Cardiac fibroblast (primary cell): ENCODE measurements around the gene CANT1.

Experiments used
- DNase-seq, 2 donors: peaks; one replicate each; pipeline versions ENCODE4 v3.0.0 to v3.0.0-alpha.2; 2010; ENCODE audit warnings: low read depth in 2 of 2
- H3K4me3 ChIP-seq, 2 donors: replicated peaks in 1 of 2; 1 replicate in 1 of 2; 2 replicates in 1 of 2; pipeline ENCODE4 v1.5.1; 2011; ENCODE audit warnings: low read depth in 2 of 2, low read length in 2 of 2, mild to moderate bottlenecking in 2 of 2, moderate library complexity in 1 of 2
- TF ChIP-seq, protein P1 (sequence below): IDR thresholded peaks from one replicate; pipeline ENCODE4 v1.5.1; 2011; ENCODE audit warnings: low read depth, mild to moderate bottlenecking, low read length, inconsistent platforms

Gene CANT1

DNA sequence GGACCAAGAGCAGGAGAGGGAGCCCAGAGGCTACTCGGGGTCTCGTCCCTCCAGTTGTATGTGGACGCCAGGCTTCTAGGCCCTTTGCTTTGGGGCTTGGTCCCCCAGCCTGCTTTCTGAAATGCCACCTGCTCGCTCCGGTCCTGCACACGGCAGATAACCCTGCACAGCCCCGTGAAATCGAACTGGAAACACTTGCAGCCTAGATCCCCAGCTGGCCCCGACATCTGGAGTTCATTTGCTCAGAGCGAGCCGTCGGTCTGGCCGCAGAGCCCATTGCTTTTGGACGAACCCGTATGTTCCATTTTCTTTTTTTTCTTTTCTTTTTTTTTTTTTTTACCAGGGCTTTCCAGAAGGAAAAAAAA, 37.3 kb upstream of the CANT1 start:
- no peak for DNase-seq
- no peak overlapping the region for H3K4me3 ChIP-seq
- TF ChIP-seq, protein P1, sequence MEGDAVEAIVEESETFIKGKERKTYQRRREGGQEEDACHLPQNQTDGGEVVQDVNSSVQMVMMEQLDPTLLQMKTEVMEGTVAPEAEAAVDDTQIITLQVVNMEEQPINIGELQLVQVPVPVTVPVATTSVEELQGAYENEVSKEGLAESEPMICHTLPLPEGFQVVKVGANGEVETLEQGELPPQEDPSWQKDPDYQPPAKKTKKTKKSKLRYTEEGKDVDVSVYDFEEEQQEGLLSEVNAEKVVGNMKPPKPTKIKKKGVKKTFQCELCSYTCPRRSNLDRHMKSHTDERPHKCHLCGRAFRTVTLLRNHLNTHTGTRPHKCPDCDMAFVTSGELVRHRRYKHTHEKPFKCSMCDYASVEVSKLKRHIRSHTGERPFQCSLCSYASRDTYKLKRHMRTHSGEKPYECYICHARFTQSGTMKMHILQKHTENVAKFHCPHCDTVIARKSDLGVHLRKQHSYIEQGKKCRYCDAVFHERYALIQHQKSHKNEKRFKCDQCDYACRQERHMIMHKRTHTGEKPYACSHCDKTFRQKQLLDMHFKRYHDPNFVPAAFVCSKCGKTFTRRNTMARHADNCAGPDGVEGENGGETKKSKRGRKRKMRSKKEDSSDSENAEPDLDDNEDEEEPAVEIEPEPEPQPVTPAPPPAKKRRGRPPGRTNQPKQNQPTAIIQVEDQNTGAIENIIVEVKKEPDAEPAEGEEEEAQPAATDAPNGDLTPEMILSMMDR, result no peak

DNA sequence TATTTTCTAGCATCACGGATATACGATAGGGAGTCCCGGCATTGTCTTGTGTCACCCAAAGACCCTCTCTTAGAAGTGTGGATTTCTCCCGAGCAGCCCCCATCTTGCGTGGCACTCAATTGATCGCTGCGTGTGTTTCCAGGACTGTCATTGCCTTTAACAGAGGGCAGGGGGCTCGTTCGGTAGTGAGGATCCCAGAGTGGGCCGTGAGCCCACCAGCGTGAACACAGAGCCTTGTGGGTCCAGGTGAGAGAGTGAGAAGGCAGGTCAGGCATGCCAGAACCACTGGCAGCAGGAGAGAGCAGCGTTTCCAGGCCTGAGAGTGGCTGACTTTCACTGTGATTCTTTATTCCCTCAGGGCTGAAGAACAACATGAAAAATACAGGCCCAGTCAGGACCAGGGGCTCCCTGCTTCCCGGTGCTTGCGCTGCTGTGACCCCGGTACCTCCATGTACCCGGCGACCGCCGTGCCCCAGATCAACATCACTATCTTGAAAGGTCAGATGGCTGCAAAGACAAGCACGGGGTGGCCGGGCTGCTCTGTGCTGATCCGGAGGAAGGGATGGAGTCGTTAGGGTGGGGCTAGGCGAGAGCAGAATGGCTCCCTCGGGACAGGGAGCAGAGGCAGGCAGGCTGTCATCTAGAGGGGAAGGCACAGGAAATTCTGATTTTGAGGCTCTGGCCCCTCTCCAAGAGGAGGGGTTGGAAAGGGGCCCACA, 36.8 kb upstream of the CANT1 start:
- H3K4me3 ChIP-seq, result no peak overlapping the region
- TF ChIP-seq, protein P1, result no peak
- DNase-seq, result no peak

DNA sequence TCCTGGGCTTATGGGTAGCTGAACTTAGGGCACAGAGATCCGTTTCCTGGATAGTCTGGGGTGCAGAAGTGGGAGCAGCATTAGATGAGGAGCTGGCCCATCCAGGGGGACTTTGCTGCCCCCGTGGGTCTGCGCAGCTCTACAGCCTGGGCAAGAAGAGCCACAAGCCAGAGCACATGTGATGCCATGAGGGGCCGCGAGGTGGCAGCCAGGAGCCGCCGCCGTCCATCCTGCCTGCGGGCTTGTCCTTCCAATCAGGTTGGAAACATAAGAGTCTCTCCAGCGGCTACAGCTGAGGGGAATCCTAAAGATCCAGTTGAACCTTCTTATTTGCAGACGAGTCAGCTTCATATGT, 36.3 kb upstream of the CANT1 start:
- no peak overlapping the region for H3K4me3 ChIP-seq
- TF ChIP-seq, protein P1, result peak; percentile 98
- peak; percentile 84 for DNase-seq

DNA sequence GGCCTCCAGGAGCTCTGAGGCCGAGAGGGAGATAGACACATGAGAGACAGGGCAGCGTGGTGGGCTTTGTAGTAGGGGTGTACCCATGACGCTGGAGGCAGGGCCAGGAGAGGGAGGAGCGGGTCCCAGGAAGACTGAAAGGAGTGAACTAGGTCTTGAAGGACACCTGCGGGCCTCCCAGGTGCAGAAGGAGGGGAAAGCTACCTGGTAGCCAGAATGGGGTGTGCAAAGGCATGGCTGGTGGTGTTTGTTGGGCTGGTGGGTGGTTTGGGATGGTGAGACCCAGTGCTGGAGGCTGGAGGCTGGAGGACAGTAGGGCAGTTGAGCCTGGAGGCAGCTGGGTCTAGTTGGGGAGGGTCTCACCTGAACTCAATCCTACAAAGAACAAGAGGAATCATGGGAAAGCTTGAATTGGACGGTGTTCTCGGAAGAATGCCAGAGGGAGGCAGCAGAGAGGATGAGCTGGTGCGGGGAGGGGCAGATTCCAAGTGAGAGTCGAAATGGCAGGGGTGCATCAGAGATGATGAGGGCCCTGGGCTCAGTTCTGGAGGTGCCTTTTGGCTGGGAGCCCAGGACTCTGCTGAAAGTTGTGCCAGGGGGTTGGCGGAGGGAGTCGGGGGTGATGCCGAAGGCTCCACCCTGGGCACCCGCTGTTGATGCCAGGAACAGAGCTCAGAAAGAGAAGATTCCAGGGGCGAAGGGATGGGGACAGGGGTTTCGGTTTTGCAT, 35.6 kb upstream of the CANT1 start:
- DNase-seq, result no peak
- TF ChIP-seq, protein P1, result no peak
- H3K4me3 ChIP-seq, result no peak overlapping the region

DNA sequence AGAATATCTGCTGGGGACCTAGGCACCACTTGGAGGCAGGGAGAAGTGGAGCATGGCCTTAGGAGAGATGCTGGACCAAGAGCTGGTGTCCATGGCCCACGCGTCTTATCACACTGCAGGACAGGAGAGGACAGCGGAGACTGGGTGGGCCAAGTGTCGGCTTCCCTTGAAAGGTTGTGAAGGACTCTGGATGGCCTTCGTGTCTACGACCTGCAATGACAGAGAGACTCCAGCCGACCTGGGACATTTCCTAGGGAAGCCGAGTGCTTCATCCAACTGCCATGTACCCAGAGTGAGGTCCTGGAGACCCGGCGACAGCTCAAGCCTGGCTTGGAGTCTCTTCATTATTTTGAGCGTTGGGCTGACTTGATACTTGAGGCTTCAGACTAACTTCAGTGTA, 34.9 kb upstream of the CANT1 start:
- TF ChIP-seq, protein P1, result no peak
- no peak overlapping the region for H3K4me3 ChIP-seq
- no peak for DNase-seq

DNA sequence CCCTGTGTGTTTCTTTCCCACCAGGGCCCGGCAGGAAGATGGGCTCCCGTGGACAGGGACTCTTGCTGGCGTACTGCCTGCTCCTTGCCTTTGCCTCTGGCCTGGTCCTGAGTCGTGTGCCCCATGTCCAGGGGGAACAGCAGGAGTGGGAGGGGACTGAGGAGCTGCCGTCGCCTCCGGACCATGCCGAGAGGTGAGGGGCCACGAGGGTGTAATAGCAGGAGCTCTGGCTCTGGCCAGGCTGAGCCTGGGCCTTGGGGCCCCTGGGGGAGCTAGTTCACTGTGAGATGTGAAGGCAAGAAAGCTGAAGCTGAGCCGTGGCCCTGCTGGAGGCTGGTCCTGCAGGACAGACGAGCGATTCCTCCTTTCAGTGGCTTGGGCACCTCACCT, 34.4 kb upstream of the CANT1 start:
- DNase-seq, result no peak
- no peak overlapping the region for H3K4me3 ChIP-seq
- TF ChIP-seq, protein P1, result no peak
